Measurements from ENCODE around the gene LRRC4C.

Gene LRRC4C

GRCh38 chr11:40337118-40337517 is 1122.3 kb downstream of the LRRC4C start:
- no peak overlapping the region for H3K4me3 ChIP-seq (ENCODE audit: low read depth, low read length, poor library complexity, severe bottlenecking)
- H4K20me1 ChIP-seq (ENCODE audit: insufficient read depth, low read length): no peaks in the 10 kb centered on the region
- no peaks in the 10 kb centered on the region for H3K27me3 ChIP-seq (ENCODE audit: insufficient read depth, low read length)
- no peaks in the 10 kb centered on the region for H3K9me3 ChIP-seq (ENCODE audit: low read length)
- no peak overlapping the region for H3K27ac ChIP-seq (ENCODE audit: low read depth, low read length, poor library complexity, severe bottlenecking)
- TF ChIP-seq CTCF (IDR thresholded peaks at IDR 0.05; ENCODE audit: low read length): no peak
- no peak for TF ChIP-seq EZH2 (IDR thresholded peaks at IDR 0.05; ENCODE audit: borderline replicate concordance, low read length)
- H3F3A ChIP-seq (ENCODE audit: insufficient read depth, low read length): no peaks in the 10 kb centered on the region
- H3K4me2 ChIP-seq (ENCODE audit: low read length): no peak overlapping the region
- H3K9ac ChIP-seq (ENCODE audit: low read length): no peak overlapping the region
- H3K79me2 ChIP-seq (ENCODE audit: insufficient read depth, low read length): no peaks in the 10 kb centered on the region
- H2AFZ ChIP-seq (ENCODE audit: low read length): no peak overlapping the region
- no peaks in the 10 kb centered on the region for H3K9me2 ChIP-seq (ENCODE audit: low read depth, low read length)
- no peaks in the 10 kb centered on the region for H3K36me3 ChIP-seq (ENCODE audit: insufficient read depth, low read length)
- H3K4me1 ChIP-seq (ENCODE audit: insufficient read depth, low read length, severe bottlenecking): no peaks in the 10 kb centered on the region

- H2AFZ ChIP-seq (ENCODE audit: low read length): no peak overlapping the region
- H3K36me3 ChIP-seq (ENCODE audit: insufficient read depth, low read length): no peaks in the 10 kb centered on the region
- no peak for TF ChIP-seq EZH2 (IDR thresholded peaks at IDR 0.05; ENCODE audit: borderline replicate concordance, low read length)
- no peak for TF ChIP-seq CTCF (IDR thresholded peaks at IDR 0.05; ENCODE audit: low read length)
- no peaks in the 10 kb centered on the region for H4K20me1 ChIP-seq (ENCODE audit: insufficient read depth, low read length)
- H3K27ac ChIP-seq (ENCODE audit: low read depth, low read length, poor library complexity, severe bottlenecking): no peak overlapping the region
- no peak overlapping the region for H3K4me2 ChIP-seq (ENCODE audit: low read length)
- H3F3A ChIP-seq (ENCODE audit: insufficient read depth, low read length): no peaks in the 10 kb centered on the region
- 0 out of 2 replicates have a peak, but pooled peaks cover 2% of the 10 kb centered on the region for H3K9me2 ChIP-seq (ENCODE audit: low read depth, low read length)
- H3K4me3 ChIP-seq (ENCODE audit: low read depth, low read length, poor library complexity, severe bottlenecking): no peak overlapping the region
- H3K4me1 ChIP-seq (ENCODE audit: insufficient read depth, low read length, severe bottlenecking): no peaks in the 10 kb centered on the region
- H3K27me3 ChIP-seq (ENCODE audit: insufficient read depth, low read length): no peaks in the 10 kb centered on the region
- no peaks in the 10 kb centered on the region for H3K79me2 ChIP-seq (ENCODE audit: insufficient read depth, low read length)
- H3K9ac ChIP-seq (ENCODE audit: low read length): no peak overlapping the region
- H3K9me3 ChIP-seq (ENCODE audit: low read length): no peaks in the 10 kb centered on the region
Measured at GRCh38 chr11:40328890-40329614, 1130.4 kb downstream of the LRRC4C start.

- H3K36me3 ChIP-seq (ENCODE audit: insufficient read depth, low read length): no peaks in the 10 kb centered on the region
Measured at GRCh38 chr11:40323241-40323640, 1136.2 kb downstream of the LRRC4C start.

More at GRCh38 chr11:40323241-40323640, 1136.2 kb downstream of the LRRC4C start:
- Histone ChIP-seq H3K27ac (ENCODE audit: low read depth, low read length, poor library complexity, severe bottlenecking) (no peak overlapping the region), H3K9me2 (ENCODE audit: low read depth, low read length) (0 out of 2 replicates have a peak, but pooled peaks cover 2% of the 10 kb centered on the region), H4K20me1 (ENCODE audit: insufficient read depth, low read length) (no peaks in the 10 kb centered on the region), H3K9ac (ENCODE audit: low read length) (no peak overlapping the region), H3K9me3 (ENCODE audit: low read length) (no peaks in the 10 kb centered on the region), H3K79me2 (ENCODE audit: insufficient read depth, low read length) (no peaks in the 10 kb centered on the region), H2AFZ (ENCODE audit: low read length) (no peak overlapping the region), H3K4me3 (ENCODE audit: low read depth, low read length, poor library complexity, severe bottlenecking) (no peak overlapping the region), H3F3A (ENCODE audit: insufficient read depth, low read length) (no peaks in the 10 kb centered on the region), H3K4me2 (ENCODE audit: low read length) (no peak overlapping the region), H3K4me1 (ENCODE audit: insufficient read depth, low read length, severe bottlenecking) (no peaks in the 10 kb centered on the region), H3K27me3 (ENCODE audit: insufficient read depth, low read length) (no peaks in the 10 kb centered on the region)
- TF ChIP-seq EZH2 (IDR thresholded peaks at IDR 0.05; ENCODE audit: borderline replicate concordance, low read length) (no peak), CTCF (IDR thresholded peaks at IDR 0.05; ENCODE audit: low read length) (no peak)

Data from OCI-LY1 (cell line).